ENCODE measurements around the gene CLDN14. TPM values are rescaled to one million over a fixed set of nuclear protein-coding genes. Genes with fewer than 3 reads are reported as not detected.

Gene CLDN14
- total RNA-seq, 4 donors from 2014 or later: not detected

- no peak for TF ChIP-seq EP300 (IDR thresholded peaks at IDR 0.05)
- TF ChIP-seq POLR2A (IDR thresholded peaks at IDR 0.05; ENCODE audit: low read depth): no peak
- no peak for TF ChIP-seq CTCF (IDR thresholded peaks at IDR 0.05)
- TF ChIP-seq POLR2AphosphoS5 (IDR thresholded peaks at IDR 0.05): no peak
- Histone ChIP-seq H3K27me3 (peaks cover 0 to 59% (median 0%) of the 10 kb centered on the region in 4 donors), H3K4me1 (peaks cover 0 to 7% (median 0%) of the 10 kb centered on the region in 4 donors), H3K9me3 (no peaks in the 10 kb centered on the region), H3K4me3 (no peak overlapping the region), H3K36me3 (no peaks in the 10 kb centered on the region), H3K27ac (replicated peaks in 1 of 4) (no peak overlapping the region)
- WGBS: 60% methylated on average over 8 of the region's 8 CpGs
- intact Hi-C loops (cut with DNase I): no loop called here
- no peak for DNase-seq (ENCODE audit: extremely low spot score)
Observed at GRCh38 chr21:36465478-36465877, 14.4 kb downstream of the CLDN14 start.

- Histone ChIP-seq H3K9me3 (no peaks in the 10 kb centered on the region), H3K4me3 (no peak overlapping the region), H3K27ac (replicated peaks in 1 of 4) (no peak overlapping the region), H3K27me3 (peaks cover 0 to 59% (median 0%) of the 10 kb centered on the region in 4 donors), H3K36me3 (no peaks in the 10 kb centered on the region), H3K4me1 (peaks cover 0 to 7% (median 0%) of the 10 kb centered on the region in 4 donors)
- 88% methylated on average over 3 of the region's 3 CpGs for WGBS
- intact Hi-C loops (cut with DNase I): no loop called here
- no peak for DNase-seq (ENCODE audit: extremely low spot score)
- TF ChIP-seq CTCF (IDR thresholded peaks at IDR 0.05): no peak
- no peak for TF ChIP-seq POLR2A (IDR thresholded peaks at IDR 0.05; ENCODE audit: low read depth)
Observed at GRCh38 chr21:36464590-36464989, 15.3 kb downstream of the CLDN14 start.

- no peaks in the 10 kb centered on the region for H3K9me3 ChIP-seq
- H3K27me3 ChIP-seq: peaks cover 0 to 59% (median 0%) of the 10 kb centered on the region in 4 donors
- H3K36me3 ChIP-seq: no peaks in the 10 kb centered on the region
- TF ChIP-seq EP300 (IDR thresholded peaks at IDR 0.05) (no peak), CTCF (IDR thresholded peaks at IDR 0.05) (no peak)
- no peak overlapping the region for H3K27ac ChIP-seq (replicated peaks in 1 of 4)
- WGBS: 69% methylated on average over 10 of the region's 10 CpGs
- no peak overlapping the region for H3K4me3 ChIP-seq
- intact Hi-C loops (cut with DNase I): no loop called here
- DNase-seq (ENCODE audit: extremely low spot score): no peak
- peaks cover 0 to 7% (median 0%) of the 10 kb centered on the region in 4 donors for H3K4me1 ChIP-seq
Observed at GRCh38 chr21:36463991-36464390, 15.9 kb downstream of the CLDN14 start.

GRCh38 chr21:36463204-36463603, 16.7 kb downstream of the CLDN14 start:
- Histone ChIP-seq H3K4me3 (no peak overlapping the region), H3K9me3 (no peaks in the 10 kb centered on the region), H3K36me3 (no peaks in the 10 kb centered on the region), H3K27me3 (peaks cover 0 to 59% (median 0%) of the 10 kb centered on the region in 4 donors), H3K4me1 (peaks cover 0 to 7% (median 0%) of the 10 kb centered on the region in 4 donors), H3K27ac (replicated peaks in 1 of 4) (no peak overlapping the region)
- TF ChIP-seq CTCF (IDR thresholded peaks at IDR 0.05) (no peak), EP300 (IDR thresholded peaks at IDR 0.05) (no peak), POLR2A (IDR thresholded peaks at IDR 0.05; ENCODE audit: low read depth) (no peak), POLR2AphosphoS5 (IDR thresholded peaks at IDR 0.05) (no peak)
- DNase-seq (ENCODE audit: extremely low spot score): no peak
- intact Hi-C loops (cut with DNase I): no loop called here
- 84% methylated on average over 8 of the region's 10 CpGs for WGBS

- Histone ChIP-seq H3K9me3 (no peaks in the 10 kb centered on the region), H3K36me3 (no peaks in the 10 kb centered on the region), H3K4me3 (no peak overlapping the region), H3K27me3 (peaks cover 0 to 52% (median 0%) of the 10 kb centered on the region in 4 donors), H3K4me1 (peaks cover 0 to 7% (median 0%) of the 10 kb centered on the region in 4 donors), H3K27ac (replicated peaks in 1 of 4) (no peak overlapping the region)
- TF ChIP-seq POLR2AphosphoS5 (IDR thresholded peaks at IDR 0.05): no peak
- no peak for TF ChIP-seq POLR2A (IDR thresholded peaks at IDR 0.05; ENCODE audit: low read depth)
- TF ChIP-seq EP300 (IDR thresholded peaks at IDR 0.05): no peak
- intact Hi-C loops (cut with DNase I): no loop called here
- no peak for DNase-seq (ENCODE audit: extremely low spot score)
- WGBS: 79% methylated on average over 8 of the region's 14 CpGs
Observed at GRCh38 chr21:36461918-36462486, 17.9 kb downstream of the CLDN14 start.

Measured in esophagus muscularis mucosa (tissue), 4 donors.